ENCODE data around the gene NPRL2.

Gene NPRL2

DNA sequence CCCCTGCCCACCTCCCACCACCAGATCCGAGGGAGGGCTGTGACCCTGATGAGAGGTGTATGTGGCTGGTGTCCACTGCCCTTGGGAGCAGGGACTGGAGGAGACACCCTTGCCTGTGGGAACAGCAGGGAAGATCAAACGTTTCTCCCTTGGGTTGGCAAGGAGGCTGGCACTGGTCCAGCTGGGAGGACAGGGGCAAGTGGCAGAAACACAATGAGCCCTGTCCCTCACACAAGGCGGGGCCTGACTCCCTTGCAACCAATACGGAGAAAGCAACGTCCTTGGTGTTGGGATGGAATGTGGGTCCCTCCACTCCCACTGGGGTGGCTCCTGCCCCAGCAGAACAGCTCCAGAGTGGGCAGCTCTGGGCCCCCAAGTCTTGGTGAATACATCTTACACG, 33.3 kb downstream of the NPRL2 start:
- Histone ChIP-seq H2AFZ (ENCODE audit: low read depth, low read length, severe bottlenecking) (no peak overlapping the region), H3K4me2 (ENCODE audit: low read depth, low read length, poor library complexity, severe bottlenecking) (no peak overlapping the region), H4K20me1 (ENCODE audit: low read depth, low read length) (no peaks in the 10 kb centered on the region), H3K9me3 (ENCODE audit: insufficient read depth, low read length) (no peaks in the 10 kb centered on the region), H3K27me3 (ENCODE audit: low read length) (no peaks in the 10 kb centered on the region), H3K4me3 (ENCODE audit: insufficient read depth, low read length, poor library complexity, severe bottlenecking) (no peak overlapping the region), H3K36me3 (ENCODE audit: low read length) (no peaks in the 10 kb centered on the region), H3K27ac (ENCODE audit: low read depth, low read length) (no peak overlapping the region), H3K9me2 (replicated peaks; ENCODE audit: insufficient read depth, low read length) (no peaks in the 10 kb centered on the region), H3F3A (ENCODE audit: insufficient read depth) (0 out of 2 replicates have a peak, but pooled peaks cover 3% of the 10 kb centered on the region), H3K79me2 (ENCODE audit: insufficient read depth, low read length) (no peaks in the 10 kb centered on the region), H3K9ac (ENCODE audit: low read length) (no peak overlapping the region)
- TF ChIP-seq EZH2phosphoT487 (conservative IDR thresholded peaks at IDR 0.05; ENCODE audit: low read length) = no peak
- TF ChIP-seq, protein P1, sequence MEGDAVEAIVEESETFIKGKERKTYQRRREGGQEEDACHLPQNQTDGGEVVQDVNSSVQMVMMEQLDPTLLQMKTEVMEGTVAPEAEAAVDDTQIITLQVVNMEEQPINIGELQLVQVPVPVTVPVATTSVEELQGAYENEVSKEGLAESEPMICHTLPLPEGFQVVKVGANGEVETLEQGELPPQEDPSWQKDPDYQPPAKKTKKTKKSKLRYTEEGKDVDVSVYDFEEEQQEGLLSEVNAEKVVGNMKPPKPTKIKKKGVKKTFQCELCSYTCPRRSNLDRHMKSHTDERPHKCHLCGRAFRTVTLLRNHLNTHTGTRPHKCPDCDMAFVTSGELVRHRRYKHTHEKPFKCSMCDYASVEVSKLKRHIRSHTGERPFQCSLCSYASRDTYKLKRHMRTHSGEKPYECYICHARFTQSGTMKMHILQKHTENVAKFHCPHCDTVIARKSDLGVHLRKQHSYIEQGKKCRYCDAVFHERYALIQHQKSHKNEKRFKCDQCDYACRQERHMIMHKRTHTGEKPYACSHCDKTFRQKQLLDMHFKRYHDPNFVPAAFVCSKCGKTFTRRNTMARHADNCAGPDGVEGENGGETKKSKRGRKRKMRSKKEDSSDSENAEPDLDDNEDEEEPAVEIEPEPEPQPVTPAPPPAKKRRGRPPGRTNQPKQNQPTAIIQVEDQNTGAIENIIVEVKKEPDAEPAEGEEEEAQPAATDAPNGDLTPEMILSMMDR (IDR thresholded peaks at IDR 0.05; ENCODE audit: insufficient read depth, low read length, poor library complexity, severe bottlenecking) = no peak

DNA sequence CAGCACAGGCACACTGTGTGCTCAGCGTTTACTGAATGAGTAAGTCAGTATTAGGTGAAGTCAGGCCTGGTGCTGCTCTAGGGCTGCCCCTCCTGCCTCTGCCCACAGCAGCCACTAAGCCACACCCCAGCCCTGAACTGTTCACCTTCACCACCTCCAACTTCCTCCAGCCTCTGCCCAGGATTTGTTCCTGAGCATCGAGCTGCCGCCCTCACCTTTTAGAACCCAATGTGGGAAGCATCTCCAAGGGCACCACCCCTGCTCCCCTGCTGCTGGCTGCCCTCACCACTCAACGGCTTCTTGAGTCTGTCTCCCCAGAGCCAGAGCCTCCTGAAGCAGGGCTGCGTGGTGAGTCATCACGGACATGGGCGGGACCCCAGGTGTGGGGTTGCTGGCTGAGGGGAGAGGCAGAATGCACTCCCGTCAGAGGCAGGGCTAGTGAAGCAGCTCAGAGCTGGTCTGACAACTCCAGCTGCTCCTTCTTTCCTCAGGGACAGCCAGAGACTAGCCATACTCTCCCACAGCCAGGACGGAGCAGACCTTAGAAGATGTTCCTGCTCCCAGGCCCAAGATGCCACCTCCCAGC, 33.8 kb downstream of the NPRL2 start:
- Histone ChIP-seq H3K36me3 (ENCODE audit: low read length) (no peaks in the 10 kb centered on the region), H3K27ac (ENCODE audit: low read depth, low read length) (no peak overlapping the region), H3K9me3 (ENCODE audit: insufficient read depth, low read length) (no peaks in the 10 kb centered on the region), H3K9ac (ENCODE audit: low read length) (no peak overlapping the region), H3K79me2 (ENCODE audit: insufficient read depth, low read length) (no peaks in the 10 kb centered on the region), H3F3A (ENCODE audit: insufficient read depth) (0 out of 2 replicates have a peak, but pooled peaks cover 3% of the 10 kb centered on the region), H3K27me3 (ENCODE audit: low read length) (no peaks in the 10 kb centered on the region), H3K4me3 (ENCODE audit: insufficient read depth, low read length, poor library complexity, severe bottlenecking) (no peak overlapping the region), H2AFZ (ENCODE audit: low read depth, low read length, severe bottlenecking) (no peak overlapping the region), H4K20me1 (ENCODE audit: low read depth, low read length) (no peaks in the 10 kb centered on the region), H3K9me2 (replicated peaks; ENCODE audit: insufficient read depth, low read length) (no peaks in the 10 kb centered on the region), H3K4me2 (ENCODE audit: low read depth, low read length, poor library complexity, severe bottlenecking) (no peak overlapping the region)
- no peak for TF ChIP-seq EZH2phosphoT487 (conservative IDR thresholded peaks at IDR 0.05; ENCODE audit: low read length)
- TF ChIP-seq, protein P1 (IDR thresholded peaks at IDR 0.05; ENCODE audit: insufficient read depth, low read length, poor library complexity, severe bottlenecking) = no peak

DNA sequence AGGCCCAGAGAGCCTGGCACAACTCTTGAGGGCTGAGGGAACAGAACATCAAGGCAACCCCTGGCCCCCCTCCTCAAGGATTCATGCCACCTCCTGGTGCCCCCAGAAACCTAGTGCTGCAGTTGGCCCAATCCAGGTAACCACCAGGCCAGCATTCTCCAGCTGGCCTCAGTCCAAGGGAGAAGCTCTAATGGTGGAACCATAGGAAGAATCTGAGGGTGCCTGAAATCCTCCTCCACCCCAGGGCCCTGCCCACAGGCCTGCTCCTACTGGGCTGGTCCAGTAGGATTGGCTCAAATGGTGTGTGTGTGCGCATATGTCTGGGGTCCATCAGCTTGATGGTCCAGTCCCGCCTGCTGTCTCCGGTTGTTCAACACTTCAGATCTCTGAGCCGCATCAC, 35.8 kb downstream of the NPRL2 start:
- Histone ChIP-seq H3K27me3 (ENCODE audit: low read length) (no peaks in the 10 kb centered on the region), H3K9me2 (replicated peaks; ENCODE audit: insufficient read depth, low read length) (no peaks in the 10 kb centered on the region), H3K9ac (ENCODE audit: low read length) (no peak overlapping the region), H3K4me2 (ENCODE audit: low read depth, low read length, poor library complexity, severe bottlenecking) (no peak overlapping the region), H4K20me1 (ENCODE audit: low read depth, low read length) (no peaks in the 10 kb centered on the region), H3K9me3 (ENCODE audit: insufficient read depth, low read length) (0 out of 2 replicates have a peak, but pooled peaks cover 1% of the 10 kb centered on the region), H3F3A (ENCODE audit: insufficient read depth) (peaks cover 4% of the 10 kb centered on the region; the same call in 1 of the 2 replicates), H3K4me3 (ENCODE audit: insufficient read depth, low read length, poor library complexity, severe bottlenecking) (no peak overlapping the region), H3K79me2 (ENCODE audit: insufficient read depth, low read length) (no peaks in the 10 kb centered on the region), H2AFZ (ENCODE audit: low read depth, low read length, severe bottlenecking) (no peak overlapping the region), H3K36me3 (ENCODE audit: low read length) (no peaks in the 10 kb centered on the region), H3K27ac (ENCODE audit: low read depth, low read length) (no peak overlapping the region)
- TF ChIP-seq, protein P1 (IDR thresholded peaks at IDR 0.05; ENCODE audit: insufficient read depth, low read length, poor library complexity, severe bottlenecking) = no peak
- TF ChIP-seq EZH2phosphoT487 (conservative IDR thresholded peaks at IDR 0.05; ENCODE audit: low read length) = no peak

All from SU-DHL-6 (cell line).